C4-2B (cell line): Measurements from ENCODE around the gene CD58.
"Not testable (repeated sequence)": the region's sequence is repeated elsewhere in the genome, so short reads cannot be mapped to it uniquely, and the experiment has no call there.

Experiments used
- ZFX ChIP-seq: fragments of 450-650 bp; IDR thresholded peaks from 2 replicates; pipeline ENCODE4 v1.6.1; 2017
- TF ChIP-seq, protein P1 (sequence below): fragments of 450-650 bp; conservative IDR thresholded peaks from 2 replicates; pipeline ENCODE4 v1.5.1; 2017; ENCODE audit warnings: mild to moderate bottlenecking

DNA sequence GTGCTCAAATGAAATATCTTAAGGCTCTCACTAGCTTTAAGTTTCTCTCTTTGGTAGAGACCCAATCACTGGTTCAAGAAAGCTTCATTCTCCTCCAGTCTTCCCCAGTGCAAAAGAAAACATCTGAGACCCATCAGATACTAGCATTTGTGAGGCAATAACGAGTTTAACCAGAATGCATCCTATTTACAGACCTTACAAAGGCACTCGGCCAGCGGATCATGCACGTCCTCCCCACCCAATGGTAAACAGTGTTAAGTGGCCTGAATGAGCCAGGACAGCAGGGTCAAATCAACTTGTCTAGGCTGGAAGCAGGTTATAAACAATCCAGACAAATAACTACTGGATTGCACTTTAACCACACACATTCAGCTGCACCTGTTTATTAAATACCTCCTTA is 48.3 kb upstream of the CD58 start:
- TF ChIP-seq, protein P1, sequence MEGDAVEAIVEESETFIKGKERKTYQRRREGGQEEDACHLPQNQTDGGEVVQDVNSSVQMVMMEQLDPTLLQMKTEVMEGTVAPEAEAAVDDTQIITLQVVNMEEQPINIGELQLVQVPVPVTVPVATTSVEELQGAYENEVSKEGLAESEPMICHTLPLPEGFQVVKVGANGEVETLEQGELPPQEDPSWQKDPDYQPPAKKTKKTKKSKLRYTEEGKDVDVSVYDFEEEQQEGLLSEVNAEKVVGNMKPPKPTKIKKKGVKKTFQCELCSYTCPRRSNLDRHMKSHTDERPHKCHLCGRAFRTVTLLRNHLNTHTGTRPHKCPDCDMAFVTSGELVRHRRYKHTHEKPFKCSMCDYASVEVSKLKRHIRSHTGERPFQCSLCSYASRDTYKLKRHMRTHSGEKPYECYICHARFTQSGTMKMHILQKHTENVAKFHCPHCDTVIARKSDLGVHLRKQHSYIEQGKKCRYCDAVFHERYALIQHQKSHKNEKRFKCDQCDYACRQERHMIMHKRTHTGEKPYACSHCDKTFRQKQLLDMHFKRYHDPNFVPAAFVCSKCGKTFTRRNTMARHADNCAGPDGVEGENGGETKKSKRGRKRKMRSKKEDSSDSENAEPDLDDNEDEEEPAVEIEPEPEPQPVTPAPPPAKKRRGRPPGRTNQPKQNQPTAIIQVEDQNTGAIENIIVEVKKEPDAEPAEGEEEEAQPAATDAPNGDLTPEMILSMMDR = not testable (repeated sequence)
- not testable (repeated sequence) for TF ChIP-seq ZFX
